Measurements from ENCODE around the gene RBM20. TPM values are rescaled to one million over a fixed set of nuclear protein-coding genes. Genes with fewer than 3 reads are reported as not detected.

The RBM20 gene
- total and polyA plus RNA-seq, 2 experiments from 2014 or later, result 0.05 to 0.17 TPM

DNA sequence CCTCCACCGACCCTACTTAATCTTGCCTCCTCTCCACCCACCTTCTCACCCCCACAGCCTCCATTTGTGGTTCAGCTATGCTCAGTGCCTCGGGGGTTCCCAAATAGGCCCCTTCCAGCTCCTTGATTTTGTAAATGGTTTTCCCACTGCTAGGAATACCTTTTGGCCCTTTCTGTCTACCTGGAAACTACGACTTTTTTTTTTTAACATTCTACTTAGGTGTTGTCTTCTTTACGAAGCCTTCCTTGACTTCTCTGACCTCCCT, 200.4 kb downstream of the RBM20 start:
- H3K9me3 Mint-ChIP-seq, result no peaks in the 10 kb centered on the region; the same call in 2 of the 3 replicates
- H3K79me2 ChIP-seq (replicated peaks; ENCODE audit: insufficient read depth), result no peaks in the 10 kb centered on the region
- H2AFZ ChIP-seq, result 0 out of 2 replicates have a peak overlapping the region, but pooled peaks have one; percentile 38
- H3K9me2 ChIP-seq (ENCODE audit: insufficient read depth), result no peaks in the 10 kb centered on the region; the same call in 1 of the 2 replicates
- H3K4me2 ChIP-seq, result no peak overlapping the region
- 0 out of 2 replicates have a peak, but pooled peaks cover 3% of the 10 kb centered on the region for H3K4me1 ChIP-seq (ENCODE audit: insufficient read depth)
- TF ChIP-seq EZH2 (IDR thresholded peaks at IDR 0.05; ENCODE audit: low read depth, unreplicated experiment) (no peak), ZNF331 (CRISPR knock-in tag; IDR thresholded peaks at IDR 0.05; ENCODE audit: low read depth) (no peak), NANOG (IDR thresholded peaks at IDR 0.05; ENCODE audit: borderline replicate concordance) (no peak), STAT1 (IDR thresholded peaks at IDR 0.05; ENCODE audit: unreplicated experiment) (no peak), JUNB (IDR thresholded peaks at IDR 0.05; ENCODE audit: unreplicated experiment) (no peak), CREB1 (CRISPR knock-in tag; IDR thresholded peaks at IDR 0.05; ENCODE audit: low read depth) (no peak), POLR2AphosphoS5 (IDR thresholded peaks at IDR 0.05; ENCODE audit: low read depth) (no peak), EZH2phosphoT487 (IDR thresholded peaks at IDR 0.05; ENCODE audit: unreplicated experiment) (no peak), ZNF114 (CRISPR knock-in tag; IDR thresholded peaks at IDR 0.05) (no peak)
- TF ChIP-seq, protein P1, sequence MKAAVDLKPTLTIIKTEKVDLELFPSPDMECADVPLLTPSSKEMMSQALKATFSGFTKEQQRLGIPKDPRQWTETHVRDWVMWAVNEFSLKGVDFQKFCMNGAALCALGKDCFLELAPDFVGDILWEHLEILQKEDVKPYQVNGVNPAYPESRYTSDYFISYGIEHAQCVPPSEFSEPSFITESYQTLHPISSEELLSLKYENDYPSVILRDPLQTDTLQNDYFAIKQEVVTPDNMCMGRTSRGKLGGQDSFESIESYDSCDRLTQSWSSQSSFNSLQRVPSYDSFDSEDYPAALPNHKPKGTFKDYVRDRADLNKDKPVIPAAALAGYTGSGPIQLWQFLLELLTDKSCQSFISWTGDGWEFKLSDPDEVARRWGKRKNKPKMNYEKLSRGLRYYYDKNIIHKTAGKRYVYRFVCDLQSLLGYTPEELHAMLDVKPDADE (IDR thresholded peaks at IDR 0.05), result no peak
- TF ChIP-seq, protein P2, sequence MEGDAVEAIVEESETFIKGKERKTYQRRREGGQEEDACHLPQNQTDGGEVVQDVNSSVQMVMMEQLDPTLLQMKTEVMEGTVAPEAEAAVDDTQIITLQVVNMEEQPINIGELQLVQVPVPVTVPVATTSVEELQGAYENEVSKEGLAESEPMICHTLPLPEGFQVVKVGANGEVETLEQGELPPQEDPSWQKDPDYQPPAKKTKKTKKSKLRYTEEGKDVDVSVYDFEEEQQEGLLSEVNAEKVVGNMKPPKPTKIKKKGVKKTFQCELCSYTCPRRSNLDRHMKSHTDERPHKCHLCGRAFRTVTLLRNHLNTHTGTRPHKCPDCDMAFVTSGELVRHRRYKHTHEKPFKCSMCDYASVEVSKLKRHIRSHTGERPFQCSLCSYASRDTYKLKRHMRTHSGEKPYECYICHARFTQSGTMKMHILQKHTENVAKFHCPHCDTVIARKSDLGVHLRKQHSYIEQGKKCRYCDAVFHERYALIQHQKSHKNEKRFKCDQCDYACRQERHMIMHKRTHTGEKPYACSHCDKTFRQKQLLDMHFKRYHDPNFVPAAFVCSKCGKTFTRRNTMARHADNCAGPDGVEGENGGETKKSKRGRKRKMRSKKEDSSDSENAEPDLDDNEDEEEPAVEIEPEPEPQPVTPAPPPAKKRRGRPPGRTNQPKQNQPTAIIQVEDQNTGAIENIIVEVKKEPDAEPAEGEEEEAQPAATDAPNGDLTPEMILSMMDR (conservative IDR thresholded peaks at IDR 0.05; ENCODE audit: low read depth in 2 of 2), result no peak
- TF ChIP-seq, protein P3, sequence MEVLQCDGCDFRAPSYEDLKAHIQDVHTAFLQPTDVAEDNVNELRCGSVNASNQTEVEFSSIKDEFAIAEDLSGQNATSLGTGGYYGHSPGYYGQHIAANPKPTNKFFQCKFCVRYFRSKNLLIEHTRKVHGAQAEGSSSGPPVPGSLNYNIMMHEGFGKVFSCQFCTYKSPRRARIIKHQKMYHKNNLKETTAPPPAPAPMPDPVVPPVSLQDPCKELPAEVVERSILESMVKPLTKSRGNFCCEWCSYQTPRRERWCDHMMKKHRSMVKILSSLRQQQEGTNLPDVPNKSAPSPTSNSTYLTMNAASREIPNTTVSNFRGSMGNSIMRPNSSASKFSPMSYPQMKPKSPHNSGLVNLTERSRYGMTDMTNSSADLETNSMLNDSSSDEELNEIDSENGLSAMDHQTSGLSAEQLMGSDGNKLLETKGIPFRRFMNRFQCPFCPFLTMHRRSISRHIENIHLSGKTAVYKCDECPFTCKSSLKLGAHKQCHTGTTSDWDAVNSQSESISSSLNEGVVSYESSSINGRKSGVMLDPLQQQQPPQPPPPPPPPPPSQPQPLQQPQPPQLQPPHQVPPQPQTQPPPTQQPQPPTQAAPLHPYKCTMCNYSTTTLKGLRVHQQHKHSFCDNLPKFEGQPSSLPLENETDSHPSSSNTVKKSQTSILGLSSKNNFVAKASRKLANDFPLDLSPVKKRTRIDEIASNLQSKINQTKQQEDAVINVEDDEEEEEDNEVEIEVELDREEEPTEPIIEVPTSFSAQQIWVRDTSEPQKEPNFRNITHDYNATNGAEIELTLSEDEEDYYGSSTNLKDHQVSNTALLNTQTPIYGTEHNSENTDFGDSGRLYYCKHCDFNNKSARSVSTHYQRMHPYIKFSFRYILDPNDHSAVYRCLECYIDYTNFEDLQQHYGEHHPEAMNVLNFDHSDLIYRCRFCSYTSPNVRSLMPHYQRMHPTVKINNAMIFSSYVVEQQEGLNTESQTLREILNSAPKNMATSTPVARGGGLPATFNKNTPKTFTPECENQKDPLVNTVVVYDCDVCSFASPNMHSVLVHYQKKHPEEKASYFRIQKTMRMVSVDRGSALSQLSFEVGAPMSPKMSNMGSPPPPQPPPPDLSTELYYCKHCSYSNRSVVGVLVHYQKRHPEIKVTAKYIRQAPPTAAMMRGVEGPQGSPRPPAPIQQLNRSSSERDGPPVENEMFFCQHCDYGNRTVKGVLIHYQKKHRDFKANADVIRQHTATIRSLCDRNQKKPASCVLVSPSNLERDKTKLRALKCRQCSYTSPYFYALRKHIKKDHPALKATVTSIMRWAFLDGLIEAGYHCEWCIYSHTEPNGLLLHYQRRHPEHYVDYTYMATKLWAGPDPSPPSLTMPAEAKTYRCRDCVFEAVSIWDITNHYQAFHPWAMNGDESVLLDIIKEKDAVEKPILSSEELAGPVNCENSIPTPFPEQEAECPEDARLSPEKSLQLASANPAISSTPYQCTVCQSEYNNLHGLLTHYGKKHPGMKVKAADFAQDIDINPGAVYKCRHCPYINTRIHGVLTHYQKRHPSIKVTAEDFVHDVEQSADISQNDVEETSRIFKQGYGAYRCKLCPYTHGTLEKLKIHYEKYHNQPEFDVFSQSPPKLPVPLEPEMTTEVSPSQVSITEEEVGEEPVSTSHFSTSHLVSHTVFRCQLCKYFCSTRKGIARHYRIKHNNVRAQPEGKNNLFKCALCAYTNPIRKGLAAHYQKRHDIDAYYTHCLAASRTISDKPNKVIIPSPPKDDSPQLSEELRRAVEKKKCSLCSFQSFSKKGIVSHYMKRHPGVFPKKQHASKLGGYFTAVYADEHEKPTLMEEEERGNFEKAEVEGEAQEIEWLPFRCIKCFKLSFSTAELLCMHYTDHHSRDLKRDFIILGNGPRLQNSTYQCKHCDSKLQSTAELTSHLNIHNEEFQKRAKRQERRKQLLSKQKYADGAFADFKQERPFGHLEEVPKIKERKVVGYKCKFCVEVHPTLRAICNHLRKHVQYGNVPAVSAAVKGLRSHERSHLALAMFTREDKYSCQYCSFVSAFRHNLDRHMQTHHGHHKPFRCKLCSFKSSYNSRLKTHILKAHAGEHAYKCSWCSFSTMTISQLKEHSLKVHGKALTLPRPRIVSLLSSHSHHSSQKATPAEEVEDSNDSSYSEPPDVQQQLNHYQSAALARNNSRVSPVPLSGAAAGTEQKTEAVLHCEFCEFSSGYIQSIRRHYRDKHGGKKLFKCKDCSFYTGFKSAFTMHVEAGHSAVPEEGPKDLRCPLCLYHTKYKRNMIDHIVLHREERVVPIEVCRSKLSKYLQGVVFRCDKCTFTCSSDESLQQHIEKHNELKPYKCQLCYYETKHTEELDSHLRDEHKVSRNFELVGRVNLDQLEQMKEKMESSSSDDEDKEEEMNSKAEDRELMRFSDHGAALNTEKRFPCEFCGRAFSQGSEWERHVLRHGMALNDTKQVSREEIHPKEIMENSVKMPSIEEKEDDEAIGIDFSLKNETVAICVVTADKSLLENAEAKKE (CRISPR knock-in tag; IDR thresholded peaks at IDR 0.05), result no peak
- TF ChIP-seq, protein P4, sequence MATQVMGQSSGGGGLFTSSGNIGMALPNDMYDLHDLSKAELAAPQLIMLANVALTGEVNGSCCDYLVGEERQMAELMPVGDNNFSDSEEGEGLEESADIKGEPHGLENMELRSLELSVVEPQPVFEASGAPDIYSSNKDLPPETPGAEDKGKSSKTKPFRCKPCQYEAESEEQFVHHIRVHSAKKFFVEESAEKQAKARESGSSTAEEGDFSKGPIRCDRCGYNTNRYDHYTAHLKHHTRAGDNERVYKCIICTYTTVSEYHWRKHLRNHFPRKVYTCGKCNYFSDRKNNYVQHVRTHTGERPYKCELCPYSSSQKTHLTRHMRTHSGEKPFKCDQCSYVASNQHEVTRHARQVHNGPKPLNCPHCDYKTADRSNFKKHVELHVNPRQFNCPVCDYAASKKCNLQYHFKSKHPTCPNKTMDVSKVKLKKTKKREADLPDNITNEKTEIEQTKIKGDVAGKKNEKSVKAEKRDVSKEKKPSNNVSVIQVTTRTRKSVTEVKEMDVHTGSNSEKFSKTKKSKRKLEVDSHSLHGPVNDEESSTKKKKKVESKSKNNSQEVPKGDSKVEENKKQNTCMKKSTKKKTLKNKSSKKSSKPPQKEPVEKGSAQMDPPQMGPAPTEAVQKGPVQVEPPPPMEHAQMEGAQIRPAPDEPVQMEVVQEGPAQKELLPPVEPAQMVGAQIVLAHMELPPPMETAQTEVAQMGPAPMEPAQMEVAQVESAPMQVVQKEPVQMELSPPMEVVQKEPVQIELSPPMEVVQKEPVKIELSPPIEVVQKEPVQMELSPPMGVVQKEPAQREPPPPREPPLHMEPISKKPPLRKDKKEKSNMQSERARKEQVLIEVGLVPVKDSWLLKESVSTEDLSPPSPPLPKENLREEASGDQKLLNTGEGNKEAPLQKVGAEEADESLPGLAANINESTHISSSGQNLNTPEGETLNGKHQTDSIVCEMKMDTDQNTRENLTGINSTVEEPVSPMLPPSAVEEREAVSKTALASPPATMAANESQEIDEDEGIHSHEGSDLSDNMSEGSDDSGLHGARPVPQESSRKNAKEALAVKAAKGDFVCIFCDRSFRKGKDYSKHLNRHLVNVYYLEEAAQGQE (IDR thresholded peaks at IDR 0.05; ENCODE audit: unreplicated experiment), result no peak
- no peak for ATAC-seq
- H3K36me3 Mint-ChIP-seq (ENCODE audit: low read depth), result no peaks in the 10 kb centered on the region
- no peaks in the 10 kb centered on the region for H3K36me3 ChIP-seq (ENCODE audit: insufficient read depth)
- DNase-seq (ENCODE audit: low spot score), result no peak
- no peaks in the 10 kb centered on the region for H3K27me3 Mint-ChIP-seq (ENCODE audit: insufficient read depth, low read depth, poor library complexity)
- no peak overlapping the region for H3K4me3 Mint-ChIP-seq
- H3K27ac Mint-ChIP-seq, result no peak overlapping the region
- H3F3A ChIP-seq (replicated peaks; ENCODE audit: low read depth), result no peaks in the 10 kb centered on the region
- H4K20me1 ChIP-seq (replicated peaks; ENCODE audit: insufficient read depth), result no peaks in the 10 kb centered on the region
- H3K4me1 Mint-ChIP-seq, result peaks cover 12% of the 10 kb centered on the region
- no peak overlapping the region for H3K4me3 ChIP-seq
- no peak overlapping the region for H3K27ac ChIP-seq (ENCODE audit: low read depth)
- no peaks in the 10 kb centered on the region for H3K27me3 ChIP-seq (ENCODE audit: insufficient read depth)

All from GM23338 (cell line).